Caco-2 (cell line): Measurements from ENCODE around the gene GRIN2B. TPM values are rescaled to one million over a fixed set of nuclear protein-coding genes. Genes with fewer than 3 reads are reported as not detected.

Experiments used
- BruUV-seq: library from RNA; stranded (reverse); fragments of 400-500 nt; replicated peaks from 2 replicates; lab custom pipeline; 2021; lab: Mats Ljungman, UMichigan
- CTCF ChIA-PET: fragments of 300-600 bp; sonication (Branson Sonifier 250); formaldehyde crosslinking; loops from one replicate; lab custom pipeline; 2022; ENCODE audit warnings: antibody characterized with exemption; lab: Charles Lee
- POLR2A ChIA-PET: fragments of 300-600 bp; sonication (Branson Sonifier 250); formaldehyde crosslinking; loops from one replicate; lab custom pipeline; 2022; ENCODE audit warnings: antibody characterized with exemption; lab: Charles Lee
- DNase-seq, 2 experiments: peaks; one replicate each; pipeline versions ENCODE4 v3.0.0 to v3.0.0-alpha.2; 2020 to 2022
- H3K27me3 ChIP-seq: replicated peaks from 2 replicates; pipeline ENCODE4 v1.6.0; 2011; ENCODE audit warnings: low read length; ENCODE audit not compliant: control insufficient read depth, insufficient read depth
- H3K36me3 ChIP-seq: 2 replicates; pipeline ENCODE4 v1.5.1; 2011; ENCODE audit warnings: low read length; ENCODE audit not compliant: control insufficient read depth, insufficient read depth
- H3K4me1 ChIP-seq: fragments of 250-450 bp; sonication (Bioruptor Pico); 2 replicates; pipeline ENCODE4 v1.5.1; 2020; ENCODE audit warnings: mild to moderate bottlenecking
- H3K4me3 ChIP-seq: 2 replicates; pipeline ENCODE4 v1.5.1; 2011; ENCODE audit warnings: low read depth, mild to moderate bottlenecking, control low read depth, low read length
- H3K9me3 ChIP-seq: fragments of 250-450 bp; sonication (Bioruptor Pico); 2 replicates; pipeline ENCODE4 v1.5.1; 2020; ENCODE audit warnings: mild to moderate bottlenecking, moderate library complexity
- H3K27ac Mint-ChIP-seq: one replicate; pipeline ENCODE4 v1.8.0; 2022; ENCODE audit warnings: mixed read lengths; ENCODE audit not compliant: unreplicated experiment
- H3K27me3 Mint-ChIP-seq: one replicate; pipeline ENCODE4 v1.8.0; 2022; ENCODE audit warnings: mixed read lengths; ENCODE audit not compliant: insufficient read depth, unreplicated experiment
- H3K36me3 Mint-ChIP-seq: one replicate; pipeline ENCODE4 v1.8.0; 2022; ENCODE audit warnings: mild to moderate bottlenecking, mixed read lengths; ENCODE audit not compliant: insufficient read depth, unreplicated experiment
- H3K4me1 Mint-ChIP-seq: one replicate; pipeline ENCODE4 v1.8.0; 2022; ENCODE audit warnings: low read depth, mixed read lengths; ENCODE audit not compliant: unreplicated experiment
- H3K4me3 Mint-ChIP-seq: one replicate; pipeline ENCODE4 v1.8.0; 2022; ENCODE audit warnings: mild to moderate bottlenecking, moderate library complexity, mixed read lengths; ENCODE audit not compliant: unreplicated experiment
- H3K9me3 Mint-ChIP-seq: one replicate; pipeline ENCODE4 v1.8.0; 2022; ENCODE audit warnings: mixed read lengths; ENCODE audit not compliant: unreplicated experiment
- CTCF ChIP-seq, 2 experiments: fragments of 200-600 bp in 1 of 2; IDR thresholded peaks; 1 replicate in 1 of 2; 2 replicates in 1 of 2; pipeline versions ENCODE4 v1.5.1 to v1.8.0; 2011 to 2022; ENCODE audit warnings: antibody characterized with exemption in 1 of 2, control low read depth in 1 of 2, inconsistent platforms in 1 of 2, low read depth in 1 of 2, low read length in 1 of 2, mild to moderate bottlenecking in 1 of 2, moderate library complexity in 1 of 2; ENCODE audit not compliant: insufficient read depth in 1 of 2, severe bottlenecking in 1 of 2, unreplicated experiment in 1 of 2
- intact Hi-C: fragments of 100-400 bp; cut with micrococcal nuclease; formaldehyde crosslinking; loops from one replicate; pipeline ENCODE4 v1.10.0; 2022; ENCODE audit not compliant: unreplicated experiment
- total RNA-seq: library from RNA; stranded (reverse); gene quantifications from 2 replicates; pipeline ENCODE4 v1.2.3, GENCODE V29; 2022

Gene GRIN2B
- total RNA-seq, 1 experiment from 2014 or later, result 24.4 TPM

DNA sequence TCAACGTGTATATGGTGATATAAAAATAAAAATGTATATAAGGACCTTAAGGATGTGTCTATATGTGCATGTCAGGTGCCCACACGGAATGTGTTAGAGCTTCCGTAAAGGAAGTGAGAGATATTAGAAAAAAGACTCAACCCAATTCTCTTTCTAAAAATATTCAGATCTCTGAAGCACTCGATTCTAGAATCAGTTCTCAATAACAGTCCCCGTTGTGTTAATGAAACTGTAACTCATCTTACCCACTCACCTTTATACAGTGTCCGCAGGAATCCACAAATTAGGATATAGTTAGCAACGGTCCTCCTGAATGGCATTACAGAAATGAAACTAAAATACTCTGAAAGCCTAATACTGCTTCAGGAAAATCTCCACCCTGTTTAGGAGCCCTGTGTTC lies 29.3 kb downstream of the GRIN2B start:
- Histone ChIP-seq H3K36me3 (peaks cover 1% of the 10 kb centered on the region; the same call in 1 of the 2 replicates), H3K27me3 (no peaks in the 10 kb centered on the region), H3K9me3 (peaks cover 6% of the 10 kb centered on the region; the same call in 1 of the 2 replicates), H3K4me3 (no peak overlapping the region), H3K4me1 (peaks cover 46% of the 10 kb centered on the region)
- Mint-ChIP-seq H3K9me3 (peaks cover 43% of the 10 kb centered on the region), H3K4me1 (peaks cover 51% of the 10 kb centered on the region), H3K36me3 (peaks cover 23% of the 10 kb centered on the region), H3K27ac (peak overlapping the region; percentile 69), H3K4me3 (no peak overlapping the region), H3K27me3 (no peaks in the 10 kb centered on the region)
- ChIA-PET POLR2A (no interaction called here), CTCF (interaction anchor here (1.6 to 2.6 kb wide), 3 partner anchors 10 to 88 kb away, joined by 6 to 17 read pairs (median 10); partner anchors contain the start of gene GRIN2B)
- no TSS peak for BruUV-seq
- no peak for DNase-seq
- no peak for TF ChIP-seq CTCF (IDR thresholded peaks at IDR 0.05; ENCODE audit: insufficient read depth in 1 of 2, low read depth in 1 of 2, low read length in 1 of 2, severe bottlenecking in 1 of 2, unreplicated experiment in 1 of 2)
- intact Hi-C loops, result no loop called here

- no peaks in the 10 kb centered on the region for H3K27me3 ChIP-seq
- Mint-ChIP-seq H3K4me3 (peak overlapping the region; percentile 36), H3K27me3 (no peaks in the 10 kb centered on the region), H3K9me3 (peaks cover 37% of the 10 kb centered on the region), H3K4me1 (peaks cover 44% of the 10 kb centered on the region), H3K27ac (peak overlapping the region; percentile 69), H3K36me3 (peaks cover 19% of the 10 kb centered on the region)
- peaks cover 6% of the 10 kb centered on the region; the same call in 1 of the 2 replicates for H3K9me3 ChIP-seq
- intact Hi-C loops, result loop anchor here (1.0 to 2.0 kb wide), 2 partner anchors 26 to 168 kb away; no protein-coding TSS in a partner anchor
- peak; percentile 71 to 79 for DNase-seq
- peaks cover 1% of the 10 kb centered on the region; the same call in 1 of the 2 replicates for H3K36me3 ChIP-seq
- TF ChIP-seq CTCF (IDR thresholded peaks at IDR 0.05; ENCODE audit: insufficient read depth in 1 of 2, low read depth in 1 of 2, low read length in 1 of 2, severe bottlenecking in 1 of 2, unreplicated experiment in 1 of 2), result no peak
- peaks cover 46% of the 10 kb centered on the region for H3K4me1 ChIP-seq
- no TSS peak for BruUV-seq
- ChIA-PET POLR2A (interaction anchor here (1.2 kb wide), 1 partner anchor 32 kb away, joined by 4 read pairs; no protein-coding TSS in a partner anchor), CTCF (interaction anchor here (1.1 to 2.6 kb wide), 4 partner anchors 9 to 217 kb away, joined by 3 to 17 read pairs (median 8); partner anchors contain the start of gene GRIN2B)
- no peak overlapping the region for H3K4me3 ChIP-seq
Measured at GRCh38 chr12:13950502-13950901, 30.9 kb downstream of the GRIN2B start.

DNA sequence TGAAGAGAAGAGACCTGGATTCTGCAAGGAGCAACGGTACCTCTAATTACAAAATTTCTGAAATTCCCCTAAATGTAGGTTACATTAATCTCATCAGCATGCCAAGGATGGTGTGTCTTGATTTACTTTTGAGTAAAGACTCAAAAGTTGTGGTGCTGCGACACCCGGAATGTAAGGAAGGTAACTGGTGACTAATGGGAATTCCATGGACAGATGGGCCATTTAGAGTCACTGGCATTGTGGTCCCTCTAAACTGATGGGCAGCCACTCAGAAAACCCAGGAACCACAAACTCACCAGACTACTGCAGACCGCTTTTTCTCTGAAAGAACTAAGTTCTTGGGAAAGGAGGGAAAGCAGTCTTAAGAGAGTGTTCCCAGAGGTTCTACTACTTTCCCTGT lies 32.8 kb downstream of the GRIN2B start:
- no peak overlapping the region for H3K4me3 ChIP-seq
- peaks cover 20% of the 10 kb centered on the region for H3K36me3 Mint-ChIP-seq
- peaks cover 36% of the 10 kb centered on the region for H3K9me3 Mint-ChIP-seq
- no peaks in the 10 kb centered on the region for H3K27me3 ChIP-seq
- no peak for TF ChIP-seq CTCF (IDR thresholded peaks at IDR 0.05; ENCODE audit: insufficient read depth in 1 of 2, low read depth in 1 of 2, low read length in 1 of 2, severe bottlenecking in 1 of 2, unreplicated experiment in 1 of 2)
- POLR2A ChIA-PET, result no interaction called here
- H3K36me3 ChIP-seq, result no peaks in the 10 kb centered on the region
- peaks cover 48% of the 10 kb centered on the region for H3K4me1 Mint-ChIP-seq
- no peak for DNase-seq
- peaks cover 6% of the 10 kb centered on the region; the same call in 1 of the 2 replicates for H3K9me3 ChIP-seq
- intact Hi-C loops, result loop anchor here (10.0 kb wide), 1 partner anchor 414 kb away; no protein-coding TSS in a partner anchor
- H3K27me3 Mint-ChIP-seq, result no peaks in the 10 kb centered on the region
- BruUV-seq, result no TSS peak
- CTCF ChIA-PET, result no interaction called here
- H3K4me1 ChIP-seq, result peaks cover 42% of the 10 kb centered on the region
- peak overlapping the region; percentile 69 for H3K27ac Mint-ChIP-seq
- no peak overlapping the region for H3K4me3 Mint-ChIP-seq
